Kidney epithelial cell (primary cell): Measurements from ENCODE around the gene PACRG. TPM values are rescaled to one million over a fixed set of nuclear protein-coding genes. Genes with fewer than 3 reads are reported as not detected.

ENCODE experiments used
- DNase-seq: peaks from one replicate; pipeline ENCODE4 v3.0.0-alpha.2; 2010; ENCODE audit warnings: low read depth
- H3K27me3 ChIP-seq: 2 replicates; pipeline ENCODE4 v1.6.0; 2011; ENCODE audit warnings: low read length; ENCODE audit not compliant: control insufficient read depth, insufficient read depth
- H3K36me3 ChIP-seq: 2 replicates; pipeline ENCODE4 v1.5.1; 2011; ENCODE audit warnings: low read length; ENCODE audit not compliant: control insufficient read depth, insufficient read depth
- H3K4me3 ChIP-seq: 2 replicates; pipeline ENCODE4 v1.5.1; 2011; ENCODE audit warnings: low read depth, mild to moderate bottlenecking, control low read depth, low read length
- CTCF ChIP-seq: IDR thresholded peaks from 2 replicates; pipeline ENCODE4 v1.5.1; 2011; ENCODE audit warnings: mild to moderate bottlenecking, moderate library complexity, low read length, control low read depth, inconsistent platforms; ENCODE audit not compliant: insufficient read depth, poor library complexity, severe bottlenecking
- total RNA-seq: library from RNA; depleted of rRNA; stranded (reverse); fragments of >200 nt; gene quantifications from 2 replicates; pipeline ENCODE4 v1.2.3, GENCODE V29; 2015

PACRG gene
- total RNA-seq, 1 donor from 2014 or later = 0.29 TPM

- DNase-seq = no peak
- H3K4me3 ChIP-seq = no peak overlapping the region
- no peak for TF ChIP-seq CTCF
- no peaks in the 10 kb centered on the region for H3K27me3 ChIP-seq
- no peaks in the 10 kb centered on the region for H3K36me3 ChIP-seq
These were observed 441.7 kb downstream of the PACRG start for GRCh38 chr6:163169521-163169920.

- Histone ChIP-seq H3K36me3 (no peaks in the 10 kb centered on the region), H3K4me3 (no peak overlapping the region), H3K27me3 (no peaks in the 10 kb centered on the region)
- TF ChIP-seq CTCF = peak; percentile 63
- no peak for DNase-seq
These were observed 442.6 kb downstream of the PACRG start for GRCh38 chr6:163170294-163170883.

GRCh38 chr6:163173741-163174140, 446.0 kb downstream of the PACRG start:
- Histone ChIP-seq H3K4me3 (no peak overlapping the region), H3K36me3 (no peaks in the 10 kb centered on the region), H3K27me3 (no peaks in the 10 kb centered on the region)
- DNase-seq = no peak
- TF ChIP-seq CTCF = no peak

- Histone ChIP-seq H3K4me3 (no peak overlapping the region), H3K36me3 (no peaks in the 10 kb centered on the region), H3K27me3 (no peaks in the 10 kb centered on the region)
- no peak for DNase-seq
- no peak for TF ChIP-seq CTCF
These were observed 447.5 kb downstream of the PACRG start for GRCh38 chr6:163175301-163175700.

GRCh38 chr6:163176097-163176496, 448.3 kb downstream of the PACRG start:
- no peak for DNase-seq
- H3K4me3 ChIP-seq = no peak overlapping the region
- no peaks in the 10 kb centered on the region for H3K36me3 ChIP-seq
- TF ChIP-seq CTCF = no peak
- H3K27me3 ChIP-seq = no peaks in the 10 kb centered on the region

- Histone ChIP-seq H3K4me3 (no peak overlapping the region), H3K36me3 (no peaks in the 10 kb centered on the region), H3K27me3 (no peaks in the 10 kb centered on the region)
- DNase-seq = no peak
- TF ChIP-seq CTCF = no peak
These were observed 449.2 kb downstream of the PACRG start for GRCh38 chr6:163177007-163177406.
